OCI-LY1 (cell line): Measurements from ENCODE around the gene MBOAT2.
"Not testable (repeated sequence)": the region's sequence is repeated elsewhere in the genome, so short reads cannot be mapped to it uniquely, and the experiment has no call there.

ENCODE experiments used
- H2AFZ ChIP-seq: fragments of 200-600 bp; sonication (generic), shearing (Covaris generic); 2 replicates; pipeline ENCODE4 v1.6.0; 2014; ENCODE audit warnings: antibody characterized with exemption, mild to moderate bottlenecking, low read length
- H3F3A ChIP-seq: fragments of 200-600 bp; sonication (generic), shearing (Covaris generic); 2 replicates; pipeline ENCODE4 v1.6.0; 2014; ENCODE audit warnings: mild to moderate bottlenecking, antibody characterized with exemption, low read length, moderate library complexity; ENCODE audit not compliant: insufficient read depth
- H3K27ac ChIP-seq: fragments of 200-600 bp; sonication (generic); 2 replicates; pipeline ENCODE4 v1.5.1; 2014; ENCODE audit warnings: low read length, mixed run types, mild to moderate bottlenecking, low read depth; ENCODE audit not compliant: poor library complexity, severe bottlenecking
- H3K27me3 ChIP-seq: fragments of 200-600 bp; sonication (generic); 2 replicates; pipeline ENCODE4 v1.6.0; 2014; ENCODE audit warnings: antibody characterized with exemption, mild to moderate bottlenecking, low read length, moderate library complexity; ENCODE audit not compliant: insufficient read depth
- H3K36me3 ChIP-seq: fragments of 200-600 bp; sonication (generic); 2 replicates; pipeline ENCODE4 v1.6.1; 2014; ENCODE audit warnings: mild to moderate bottlenecking, antibody characterized with exemption, low read length, moderate library complexity, mixed read lengths; ENCODE audit not compliant: insufficient read depth
- H3K4me1 ChIP-seq: fragments of 200-600 bp; sonication (generic); 2 replicates; pipeline ENCODE4 v1.5.1; 2014; ENCODE audit warnings: mild to moderate bottlenecking, low read length, moderate library complexity; ENCODE audit not compliant: insufficient read depth, severe bottlenecking
- H3K4me2 ChIP-seq: fragments of 200-600 bp; sonication (generic), shearing (Covaris generic); 2 replicates; pipeline ENCODE4 v1.6.1; 2014; ENCODE audit warnings: low read length
- H3K4me3 ChIP-seq: fragments of 200-600 bp; sonication (generic); 2 replicates; pipeline ENCODE4 v1.5.1; 2014; ENCODE audit warnings: low read length, low read depth, mild to moderate bottlenecking, mixed read lengths; ENCODE audit not compliant: poor library complexity, severe bottlenecking
- H3K79me2 ChIP-seq: fragments of 200-600 bp; shearing (Covaris generic); 2 replicates; pipeline ENCODE4 v1.6.1; 2016; ENCODE audit warnings: mixed run types, low read length, mixed read lengths; ENCODE audit not compliant: insufficient read depth
- H3K9ac ChIP-seq: fragments of 200-600 bp; sonication (generic), shearing (Covaris generic); 2 replicates; pipeline ENCODE4 v1.6.1; 2014; ENCODE audit warnings: mild to moderate bottlenecking, low read length, mixed read lengths
- H3K9me2 ChIP-seq: fragments of 200-600 bp; sonication (generic), shearing (Covaris generic); 2 replicates; pipeline ENCODE4 v1.6.1; 2014; ENCODE audit warnings: low read depth, mild to moderate bottlenecking, low read length, mixed read lengths
- H3K9me3 ChIP-seq: fragments of 200-600 bp; shearing (Covaris generic); 2 replicates; pipeline ENCODE4 v1.6.1; 2014; ENCODE audit warnings: low read length, mixed read lengths
- H4K20me1 ChIP-seq: fragments of 200-600 bp; sonication (generic), shearing (Covaris generic); 2 replicates; pipeline ENCODE4 v1.6.0; 2016; ENCODE audit warnings: mild to moderate bottlenecking, low read length; ENCODE audit not compliant: insufficient read depth
- EZH2 ChIP-seq: fragments of 200-600 bp; sonication (generic), shearing (Covaris generic); IDR thresholded peaks from 2 replicates; pipeline ENCODE4 v1.8.0; 2017; ENCODE audit warnings: borderline replicate concordance, mixed run types, mild to moderate bottlenecking, antibody characterized with exemption, low read length, moderate library complexity, mixed read lengths
- TF ChIP-seq, protein P1 (sequence below): fragments of 200-600 bp; sonication (generic), shearing (Covaris generic); IDR thresholded peaks from 2 replicates; pipeline ENCODE4 v1.5.1; 2017; ENCODE audit warnings: mild to moderate bottlenecking, antibody characterized with exemption, low read length, moderate library complexity, mixed read lengths

MBOAT2 gene

DNA sequence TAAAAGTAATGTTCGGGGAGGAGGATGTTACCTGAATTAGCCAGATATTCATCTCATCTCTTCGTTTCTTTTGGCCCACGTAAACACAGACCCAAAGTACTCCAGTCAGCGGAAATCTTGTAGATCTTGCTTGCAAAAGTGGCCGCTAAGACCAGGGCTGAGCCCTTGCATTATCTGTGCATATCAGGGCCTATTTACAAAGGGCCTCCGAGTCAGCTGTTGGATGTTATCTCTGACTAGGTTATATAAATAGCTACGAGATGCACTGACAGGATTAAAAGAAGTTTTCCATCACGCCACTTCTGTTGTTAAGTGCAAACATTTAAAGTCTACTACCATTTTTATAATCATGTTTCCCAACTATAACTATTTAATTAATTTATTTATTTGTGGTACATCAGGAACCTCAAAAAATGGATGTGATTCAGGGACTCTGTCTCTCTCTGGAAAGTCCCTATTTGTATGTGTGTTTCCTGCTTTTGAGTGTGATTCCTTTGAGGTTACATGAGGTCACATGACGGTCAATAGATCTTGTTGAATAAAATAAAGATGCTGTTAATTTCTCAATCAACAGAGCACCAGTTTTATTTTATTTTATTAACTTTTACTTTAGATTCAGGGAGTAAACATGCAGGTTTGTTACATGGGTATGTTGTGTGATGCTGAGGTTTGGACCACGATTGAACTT, 46.8 kb upstream of the MBOAT2 start:
- H3K9me2 ChIP-seq, result no peaks in the 10 kb centered on the region
- H2AFZ ChIP-seq, result no peak overlapping the region
- H3K9ac ChIP-seq, result no peak overlapping the region
- H4K20me1 ChIP-seq, result no peaks in the 10 kb centered on the region
- no peak for TF ChIP-seq EZH2
- TF ChIP-seq, protein P1, sequence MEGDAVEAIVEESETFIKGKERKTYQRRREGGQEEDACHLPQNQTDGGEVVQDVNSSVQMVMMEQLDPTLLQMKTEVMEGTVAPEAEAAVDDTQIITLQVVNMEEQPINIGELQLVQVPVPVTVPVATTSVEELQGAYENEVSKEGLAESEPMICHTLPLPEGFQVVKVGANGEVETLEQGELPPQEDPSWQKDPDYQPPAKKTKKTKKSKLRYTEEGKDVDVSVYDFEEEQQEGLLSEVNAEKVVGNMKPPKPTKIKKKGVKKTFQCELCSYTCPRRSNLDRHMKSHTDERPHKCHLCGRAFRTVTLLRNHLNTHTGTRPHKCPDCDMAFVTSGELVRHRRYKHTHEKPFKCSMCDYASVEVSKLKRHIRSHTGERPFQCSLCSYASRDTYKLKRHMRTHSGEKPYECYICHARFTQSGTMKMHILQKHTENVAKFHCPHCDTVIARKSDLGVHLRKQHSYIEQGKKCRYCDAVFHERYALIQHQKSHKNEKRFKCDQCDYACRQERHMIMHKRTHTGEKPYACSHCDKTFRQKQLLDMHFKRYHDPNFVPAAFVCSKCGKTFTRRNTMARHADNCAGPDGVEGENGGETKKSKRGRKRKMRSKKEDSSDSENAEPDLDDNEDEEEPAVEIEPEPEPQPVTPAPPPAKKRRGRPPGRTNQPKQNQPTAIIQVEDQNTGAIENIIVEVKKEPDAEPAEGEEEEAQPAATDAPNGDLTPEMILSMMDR, result no peak
- H3K27me3 ChIP-seq, result no peaks in the 10 kb centered on the region
- no peaks in the 10 kb centered on the region for H3K4me1 ChIP-seq
- H3K4me2 ChIP-seq, result no peak overlapping the region
- no peaks in the 10 kb centered on the region for H3F3A ChIP-seq
- H3K4me3 ChIP-seq, result no peak overlapping the region
- no peaks in the 10 kb centered on the region for H3K36me3 ChIP-seq
- no peaks in the 10 kb centered on the region for H3K9me3 ChIP-seq
- no peaks in the 10 kb centered on the region for H3K79me2 ChIP-seq
- no peak overlapping the region for H3K27ac ChIP-seq

DNA sequence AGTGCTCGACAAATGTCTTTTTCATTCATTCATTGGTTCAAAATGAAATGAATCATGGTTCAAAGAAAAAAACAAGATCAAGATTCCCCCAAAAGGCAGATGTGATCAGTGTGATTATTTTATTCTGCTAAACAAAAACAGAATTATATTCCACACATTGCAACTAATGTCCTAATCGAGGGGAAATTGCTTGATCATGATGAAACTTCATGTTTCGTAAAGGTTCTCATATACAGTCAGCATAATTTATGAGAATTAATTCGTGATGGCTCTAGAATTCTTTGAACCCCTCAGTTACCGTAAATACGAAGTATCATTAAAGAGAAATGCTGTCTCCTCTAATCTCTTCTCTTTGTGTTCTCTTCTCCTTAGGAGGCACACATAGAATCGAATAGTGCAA, 42.1 kb upstream of the MBOAT2 start:
- Histone ChIP-seq H3K4me3 (no peak overlapping the region), H3K36me3 (no peaks in the 10 kb centered on the region), H3F3A (no peaks in the 10 kb centered on the region), H3K4me1 (no peaks in the 10 kb centered on the region), H4K20me1 (no peaks in the 10 kb centered on the region), H3K79me2 (no peaks in the 10 kb centered on the region), H3K27ac (no peak overlapping the region), H3K9me2 (no peaks in the 10 kb centered on the region), H3K4me2 (no peak overlapping the region), H3K9ac (no peak overlapping the region), H3K27me3 (no peaks in the 10 kb centered on the region), H3K9me3 (no peaks in the 10 kb centered on the region), H2AFZ (no peak overlapping the region)
- TF ChIP-seq, protein P1, result no peak
- TF ChIP-seq EZH2, result no peak

DNA sequence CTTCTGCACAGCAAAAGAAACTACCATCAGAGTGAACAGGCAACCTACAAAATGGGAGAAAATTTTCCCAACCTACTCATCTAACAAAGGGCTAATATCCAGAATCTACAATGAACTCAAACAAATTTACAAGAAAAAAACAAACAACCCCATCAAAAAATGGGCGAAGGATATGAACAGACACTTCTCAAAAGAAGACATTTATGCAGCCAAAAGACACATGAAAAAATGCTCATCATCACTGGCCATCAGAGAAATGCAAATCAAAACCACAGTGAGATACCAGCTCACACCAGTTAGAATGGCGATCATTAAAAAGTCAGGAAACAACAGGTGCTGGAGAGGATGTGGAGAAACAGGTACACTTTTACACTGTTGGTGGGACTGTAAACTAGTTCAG, 40.0 kb upstream of the MBOAT2 start:
- H3K9me2 ChIP-seq, H3K36me3 ChIP-seq, H3K4me1 ChIP-seq, H3F3A ChIP-seq, H3K27me3 ChIP-seq, H3K4me3 ChIP-seq, H3K9ac ChIP-seq, H2AFZ ChIP-seq, H3K79me2 ChIP-seq, H4K20me1 ChIP-seq, H3K27ac ChIP-seq, H3K4me2 ChIP-seq, H3K9me3 ChIP-seq: not testable (repeated sequence)

DNA sequence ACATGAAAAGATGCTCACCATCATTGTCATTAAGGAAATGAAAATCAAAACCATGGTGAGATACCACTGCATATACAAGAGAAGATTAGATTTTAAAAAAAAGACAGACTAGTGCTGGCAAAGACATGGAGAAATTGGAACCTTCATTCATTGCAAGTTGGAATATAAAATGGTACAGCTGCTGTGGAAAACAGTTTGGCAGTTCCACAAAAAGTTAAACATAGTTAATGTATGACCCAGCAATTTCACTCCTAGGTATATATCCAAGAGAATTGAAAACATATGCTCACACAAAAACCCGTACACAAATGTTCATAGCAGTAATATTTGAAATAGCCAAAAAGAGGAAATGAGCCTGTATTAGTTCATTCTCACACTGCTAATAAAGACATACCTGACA, 33.7 kb upstream of the MBOAT2 start:
- Histone ChIP-seq H3K27me3 (peaks cover 3% of the 10 kb centered on the region; the same call in 1 of the 2 replicates), H3K4me2 (no peak overlapping the region), H3F3A (no peaks in the 10 kb centered on the region), H3K4me3 (no peak overlapping the region), H3K9me3 (no peaks in the 10 kb centered on the region), H2AFZ (no peak overlapping the region), H3K9me2 (no peaks in the 10 kb centered on the region), H3K36me3 (no peaks in the 10 kb centered on the region), H3K27ac (no peak overlapping the region), H4K20me1 (no peaks in the 10 kb centered on the region), H3K9ac (no peak overlapping the region), H3K79me2 (no peaks in the 10 kb centered on the region), H3K4me1 (no peaks in the 10 kb centered on the region)
- TF ChIP-seq, protein P1, result no peak
- no peak for TF ChIP-seq EZH2
